ENCODE measurements around the gene MSL2.
"Not testable (repeated sequence)": the region's sequence is repeated elsewhere in the genome, so short reads cannot be mapped to it uniquely, and the experiment has no call there.

The MSL2 gene

GRCh38 chr3:136196064-136196400, at the start of gene MSL2:
TSS of gene MSL2 (minus strand) at chr3:136196335. CDS start at chr3:136195113, 1,222 bp downstream.
- peak in 2 of 56 donors; percentile 88 to 99 for DNase-seq

GRCh38 chr3:136245691-136246090, 49.6 kb upstream of the MSL2 start:
- DNase-seq: no peak

- no peak for DNase-seq
These were observed 43.0 kb upstream of the MSL2 start for GRCh38 chr3:136239094-136239493.

GRCh38 chr3:136237961-136238649, 42.0 kb upstream of the MSL2 start:
- DNase-seq: no peak

GRCh38 chr3:136237103-136237502, 41.0 kb upstream of the MSL2 start:
- no peak for DNase-seq

- no peak for DNase-seq
These were observed 40.0 kb upstream of the MSL2 start for GRCh38 chr3:136236109-136236508.

- DNase-seq: no peak
These were observed 39.4 kb upstream of the MSL2 start for GRCh38 chr3:136235545-136235944.

- no peak for DNase-seq
These were observed 36.3 kb upstream of the MSL2 start for GRCh38 chr3:136232413-136232812.

GRCh38 chr3:136222746-136223145, 26.6 kb upstream of the MSL2 start:
- DNase-seq: not testable (repeated sequence)

GRCh38 chr3:136211547-136211946, 15.4 kb upstream of the MSL2 start:
- DNase-seq: no peak

GRCh38 chr3:136209921-136210320, 13.8 kb upstream of the MSL2 start:
- no peak for DNase-seq

GRCh38 chr3:136207489-136208115, 11.5 kb upstream of the MSL2 start:
- DNase-seq: no peak

GRCh38 chr3:136199219-136199618, 3.1 kb upstream of the MSL2 start:
- DNase-seq: not testable (repeated sequence)

GRCh38 chr3:136198462-136199078, 2.4 kb upstream of the MSL2 start:
- not testable (repeated sequence) for DNase-seq

GRCh38 chr3:136197159-136197793, 1.1 kb upstream of the MSL2 start:
- no peak for DNase-seq

- DNase-seq: peak; percentile 79 to 99 (median 97)
These were observed 445 bp upstream of the MSL2 start for GRCh38 chr3:136196401-136197158.

- DNase-seq: peak in 54 of 56 donors; percentile 29 to 90 (median 78)
These were observed 674 bp downstream of the MSL2 start for GRCh38 chr3:136195258-136196063.

- peak in 17 of 56 donors; percentile 4 to 52 (median 31) for DNase-seq
These were observed 1.5 kb downstream of the MSL2 start for GRCh38 chr3:136194409-136195257.

GRCh38 chr3:136193278-136194054, 2.7 kb downstream of the MSL2 start:
- peak in 1 of 56 donors; percentile 6 for DNase-seq

Data from nucleus accumbens (tissue), 56 donors.